Stimulated activated CD8-positive, alpha-beta memory T cell treated with anti-CD3 and anti-CD28 coated beads, Interleukin-15, amount 100 ng/mL, for 24 hours (primary cell): ENCODE results near the gene UBE3A.
A peak's percentile ranks its signal among the peaks of the same experiment; 100 is the strongest.
"Not testable (repeated sequence)": the region's sequence is repeated elsewhere in the genome, so short reads cannot be mapped to it uniquely, and the experiment has no call there.

Experiments used
- DNase-seq: peaks from one replicate; pipeline ENCODE4 v3.0.0-alpha.2; 2020; ENCODE audit warnings: low read depth

The UBE3A gene

DNA sequence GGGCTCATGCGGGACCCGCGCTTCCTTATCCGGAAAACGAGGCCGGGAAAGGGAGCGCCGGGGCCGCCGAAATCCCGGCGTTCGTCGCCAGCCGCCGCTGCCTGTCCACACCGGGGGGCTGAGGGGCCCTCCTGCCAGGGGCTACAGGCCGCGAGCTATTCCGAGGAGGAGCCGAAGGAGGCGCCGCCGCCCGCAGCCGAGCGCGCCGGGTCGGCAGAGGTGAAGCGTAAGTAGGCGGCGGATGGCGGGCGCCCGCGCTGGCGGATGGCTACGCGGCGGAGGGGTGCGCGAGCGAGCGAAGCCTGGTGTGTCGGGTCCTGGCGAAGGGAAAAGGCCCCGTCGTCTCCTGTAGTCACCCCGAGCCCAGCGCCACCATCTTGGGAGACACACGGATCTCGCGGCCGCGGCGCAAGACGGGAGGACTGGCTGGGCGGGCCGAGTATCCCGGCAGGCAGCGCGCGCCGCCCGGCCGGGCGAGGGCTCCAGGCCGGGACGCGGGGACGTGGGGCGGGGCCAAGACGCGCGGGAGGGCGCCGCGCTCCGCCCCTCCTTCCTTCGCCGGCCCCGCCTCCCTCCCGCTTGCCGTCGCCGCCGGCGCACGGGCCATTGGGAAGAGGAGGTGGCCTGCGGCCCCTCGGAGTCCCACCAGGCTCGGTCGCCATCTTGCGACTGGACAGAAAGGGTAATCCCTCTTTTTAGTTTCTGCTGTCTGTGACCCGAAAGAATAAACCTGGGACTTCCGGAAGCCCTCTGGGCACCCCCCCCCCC lies at the start of gene UBE3A:
Gene UBE3A, minus strand, starts transcription at position 424 of the 768 bp plus-strand sequence. CDS start 29,917 bp downstream, outside the sequence.
- DNase-seq = peak; percentile 79

DNA sequence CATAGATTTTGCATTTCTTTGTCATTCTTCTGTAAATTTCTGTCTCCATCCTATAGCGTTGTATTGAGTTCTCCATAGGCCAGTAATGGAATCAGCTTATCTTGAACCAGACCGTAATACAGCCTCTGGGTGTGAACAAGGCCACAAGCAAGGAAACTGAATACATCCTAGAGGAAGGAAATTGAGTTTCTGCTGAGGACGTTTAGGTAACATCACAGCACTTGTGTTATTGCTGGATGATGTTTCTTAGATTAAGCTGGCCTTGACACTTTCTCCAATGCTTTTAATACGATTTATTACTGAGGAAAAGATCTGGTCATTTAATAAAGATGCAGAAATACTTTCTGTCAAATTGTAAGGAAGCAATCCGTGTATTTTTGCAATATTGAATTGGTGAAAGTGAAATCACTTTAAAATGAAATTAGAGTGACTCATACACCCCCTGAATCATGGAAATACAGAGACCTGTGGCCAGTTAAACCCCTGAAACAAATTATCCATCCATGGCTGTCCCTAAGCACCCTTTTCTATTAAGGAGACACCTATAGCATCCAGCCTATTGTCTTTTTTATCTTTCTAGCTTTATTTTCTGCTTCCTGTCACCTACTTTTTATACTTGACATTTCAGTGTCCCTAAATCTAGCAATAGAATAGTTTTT lies 48.5 kb upstream of the UBE3A start:
- DNase-seq = no peak

- DNase-seq = no peak
These were observed 47.2 kb upstream of the UBE3A start for GRCh38 chr15:25486051-25486450.

- DNase-seq = no peak
These were observed 42.5 kb upstream of the UBE3A start for GRCh38 chr15:25481208-25481859.

- DNase-seq = no peak
These were observed 39.5 kb upstream of the UBE3A start for GRCh38 chr15:25478313-25478712.

GRCh38 chr15:25477816-25478215 lies 39.0 kb upstream of the UBE3A start:
- DNase-seq = no peak

- no peak for DNase-seq
These were observed 35.4 kb upstream of the UBE3A start for GRCh38 chr15:25474251-25474650.

DNA sequence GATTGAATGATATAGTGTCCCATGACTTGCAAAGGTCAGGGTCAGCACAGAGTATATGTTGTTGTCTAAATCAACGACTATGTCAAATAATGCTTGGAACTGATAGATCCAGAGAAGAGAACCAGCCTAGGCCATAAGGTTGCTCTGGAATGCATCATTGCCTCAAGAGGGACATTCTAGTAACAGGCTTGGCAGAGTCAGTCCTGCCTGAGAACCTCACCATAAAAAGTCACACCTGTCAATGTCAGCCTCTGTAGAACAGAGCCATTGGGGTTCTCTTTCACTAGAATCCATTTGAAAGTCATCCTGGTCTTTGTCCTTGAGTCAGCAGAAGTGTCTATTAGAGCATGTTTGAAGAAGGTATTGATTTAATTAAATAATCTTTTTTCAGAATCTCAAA lies 31.4 kb upstream of the UBE3A start:
- DNase-seq = no peak

DNA sequence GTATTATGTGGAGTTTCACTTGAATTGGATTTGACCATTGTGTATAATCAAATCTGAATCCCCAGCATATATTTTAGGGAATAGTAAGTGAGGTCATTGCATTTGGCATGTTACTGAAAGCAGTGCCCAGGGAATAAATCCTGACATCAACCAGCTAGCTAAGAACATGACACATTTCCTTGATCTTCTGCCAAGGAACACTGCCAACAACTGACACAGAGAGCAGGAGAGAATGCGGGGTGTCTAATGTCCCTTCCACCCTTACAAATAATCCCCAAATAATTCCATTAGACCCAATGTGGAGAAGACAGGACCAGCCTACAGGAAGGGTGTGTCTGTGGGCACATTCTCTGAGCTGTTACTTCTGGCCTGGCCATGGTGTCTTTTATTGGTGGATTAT lies 30.6 kb upstream of the UBE3A start:
- DNase-seq = no peak

- no peak for DNase-seq
These were observed 29.8 kb upstream of the UBE3A start for GRCh38 chr15:25468611-25469010.

- DNase-seq = no peak
These were observed 27.0 kb upstream of the UBE3A start for GRCh38 chr15:25465835-25466234.

DNA sequence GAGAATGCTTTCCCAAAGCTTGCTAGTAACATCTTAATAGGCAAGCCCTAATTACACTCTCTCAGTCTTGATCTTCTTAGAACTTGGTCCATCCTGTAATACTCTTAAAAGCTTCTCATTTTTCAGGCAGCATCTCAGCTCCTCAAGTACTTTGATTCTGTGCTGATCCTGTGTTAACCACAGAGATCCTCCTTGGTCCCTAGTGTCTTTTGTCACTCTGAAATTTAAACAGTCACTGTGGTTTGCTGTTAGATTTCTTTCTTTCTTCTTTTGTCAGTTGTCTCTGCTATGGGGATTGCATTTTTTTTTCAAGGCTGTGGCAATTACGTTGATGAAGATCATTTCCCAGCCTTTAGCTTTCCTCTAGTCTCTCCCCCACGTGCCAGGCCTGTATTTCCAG lies 26.0 kb upstream of the UBE3A start:
- no peak for DNase-seq

DNA sequence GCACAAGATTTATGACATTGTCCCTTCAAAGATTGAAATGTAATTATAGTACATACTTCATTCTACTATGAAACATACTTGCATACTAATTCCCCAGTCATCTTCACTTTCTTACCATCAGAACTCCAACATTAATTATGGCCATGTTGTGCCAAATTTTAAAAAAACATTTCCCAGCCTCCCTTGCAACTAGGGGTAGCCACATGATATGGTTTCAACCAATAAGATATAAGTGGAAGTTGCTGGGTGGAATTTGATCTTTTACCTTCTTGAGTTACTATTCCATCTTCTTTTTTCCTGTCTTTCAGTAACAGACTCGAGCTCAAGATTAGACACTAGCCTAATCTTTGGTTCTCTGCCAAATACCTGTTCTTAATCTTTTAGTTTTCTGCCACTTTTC lies 25.6 kb upstream of the UBE3A start:
- DNase-seq = no peak

- DNase-seq = no peak
These were observed 17.4 kb upstream of the UBE3A start for GRCh38 chr15:25456196-25456595.

GRCh38 chr15:25455226-25455625 lies 16.4 kb upstream of the UBE3A start:
- DNase-seq = no peak

- no peak for DNase-seq
These were observed 15.9 kb upstream of the UBE3A start for GRCh38 chr15:25454771-25455170.

DNA sequence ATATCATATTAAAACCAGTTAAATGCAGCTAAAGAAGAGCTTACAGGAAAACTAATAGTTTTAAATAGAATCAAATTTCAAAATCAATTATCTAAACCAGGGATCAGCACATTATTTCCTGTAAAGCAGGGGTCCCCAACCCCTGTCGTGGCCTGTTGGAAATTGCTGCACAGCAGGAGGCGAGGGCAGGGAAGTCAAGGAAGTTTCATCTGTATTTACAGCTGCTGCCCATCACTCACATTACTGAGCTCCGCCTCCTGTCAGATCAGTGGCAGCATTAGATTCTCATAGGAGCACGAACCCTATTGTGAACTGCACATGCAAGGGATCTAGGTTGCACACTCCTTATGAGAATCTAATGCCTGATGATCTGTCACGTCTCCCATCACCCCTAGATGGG lies 14.4 kb upstream of the UBE3A start:
- DNase-seq = not testable (repeated sequence)

DNA sequence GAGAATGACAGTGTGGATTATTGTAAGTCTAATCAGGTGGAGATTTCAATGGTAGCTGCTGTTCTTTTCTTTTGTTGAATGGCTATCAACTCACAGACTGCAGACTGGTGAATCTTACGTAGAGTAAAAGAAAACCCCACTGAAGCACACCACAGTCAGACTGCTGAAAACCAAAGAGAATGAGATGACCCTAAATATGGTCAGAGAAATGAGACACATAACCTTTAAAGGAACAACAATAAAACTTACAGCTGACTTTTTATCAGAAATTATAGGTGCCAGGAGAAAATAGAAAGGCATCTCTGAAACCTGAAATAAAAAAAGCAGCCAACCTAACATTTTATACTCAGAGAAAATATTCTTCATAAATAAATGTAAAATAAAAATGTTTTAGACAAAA lies 12.7 kb upstream of the UBE3A start:
- no peak for DNase-seq

- no peak for DNase-seq
These were observed 11.3 kb upstream of the UBE3A start for GRCh38 chr15:25450163-25450562.

- no peak for DNase-seq
These were observed 7.3 kb upstream of the UBE3A start for GRCh38 chr15:25446076-25446475.

- DNase-seq = no peak
These were observed 6.6 kb upstream of the UBE3A start for GRCh38 chr15:25445412-25445811.

DNA sequence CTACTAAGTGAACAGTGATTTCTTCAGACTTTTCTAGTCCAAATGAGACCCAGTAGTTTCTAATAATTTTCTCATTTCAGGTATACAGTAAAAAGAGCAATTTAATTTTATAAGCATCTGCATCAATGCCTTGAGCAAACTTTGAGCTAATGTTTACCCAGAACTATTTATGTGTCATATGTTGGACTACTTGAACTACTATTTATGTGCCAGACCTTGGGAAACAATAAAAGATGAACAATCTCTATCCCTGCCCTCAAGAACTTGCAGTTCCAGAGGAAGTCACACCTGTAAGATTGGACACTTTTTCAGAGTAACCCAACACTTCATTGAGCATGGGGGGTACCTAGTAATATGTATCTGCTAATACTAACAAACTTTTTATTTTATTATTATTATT lies 2.3 kb upstream of the UBE3A start:
- DNase-seq = no peak

- peak; percentile 7 for DNase-seq
These were observed 579 bp upstream of the UBE3A start for GRCh38 chr15:25439369-25439836.
